GM20431 (cell line): ENCODE measurements around the gene CEP295NL.
"Not testable (repeated sequence)": the region's sequence is repeated elsewhere in the genome, so short reads cannot be mapped to it uniquely, and the experiment has no call there.

Experiments
- in situ Hi-C: fragments of 300-500 bp; cut with MseI, MboI; formaldehyde crosslinking; loops from one replicate; pipeline ENCODE4 v1.15.0; 2020; ENCODE audit warnings: low sequenced_read_pairs; ENCODE audit not compliant: unreplicated experiment

The CEP295NL gene

GRCh38 chr17:78903101-78903779 lies at the start of gene CEP295NL:
TSS of gene CEP295NL (minus strand) at chr17:78903201. CDS start at chr17:78901828, 1,373 bp downstream.
- in situ Hi-C loops: no loop called here

- in situ Hi-C loops: loop anchor here (25.0 kb wide), 1 partner anchor 465 kb away; no protein-coding TSS in a partner anchor
These were observed 49.7 kb upstream of the CEP295NL start for GRCh38 chr17:78952706-78953105.

- in situ Hi-C loops: loop anchor here (25.0 kb wide), 1 partner anchor 465 kb away; no protein-coding TSS in a partner anchor
These were observed 49.1 kb upstream of the CEP295NL start for GRCh38 chr17:78951967-78952551.

GRCh38 chr17:78950870-78951269 lies 47.9 kb upstream of the CEP295NL start:
- in situ Hi-C loops: loop anchor here (25.0 kb wide), 1 partner anchor 464 kb away; no protein-coding TSS in a partner anchor

GRCh38 chr17:78947235-78948149 lies 44.5 kb upstream of the CEP295NL start:
- in situ Hi-C loops: no loop called here

GRCh38 chr17:78946631-78947030 lies 43.6 kb upstream of the CEP295NL start:
- in situ Hi-C loops: no loop called here

- in situ Hi-C loops: no loop called here
These were observed 43.1 kb upstream of the CEP295NL start for GRCh38 chr17:78946131-78946530.

- in situ Hi-C loops: not testable (repeated sequence)
These were observed 42.5 kb upstream of the CEP295NL start for GRCh38 chr17:78945455-78945854.

- in situ Hi-C loops: no loop called here
These were observed 42.0 kb upstream of the CEP295NL start for GRCh38 chr17:78944956-78945355.

GRCh38 chr17:78944026-78944425 lies 41.0 kb upstream of the CEP295NL start:
- in situ Hi-C loops: no loop called here

- in situ Hi-C loops: no loop called here
These were observed 37.7 kb upstream of the CEP295NL start for GRCh38 chr17:78940708-78941107.

- in situ Hi-C loops: no loop called here
These were observed 37.3 kb upstream of the CEP295NL start for GRCh38 chr17:78940258-78940657.

GRCh38 chr17:78939615-78940014 lies 36.6 kb upstream of the CEP295NL start:
- in situ Hi-C loops: no loop called here

- in situ Hi-C loops: no loop called here
These were observed 34.6 kb upstream of the CEP295NL start for GRCh38 chr17:78937561-78937960.

- in situ Hi-C loops: no loop called here
These were observed 32.7 kb upstream of the CEP295NL start for GRCh38 chr17:78935419-78936323.

- in situ Hi-C loops: no loop called here
These were observed 31.8 kb upstream of the CEP295NL start for GRCh38 chr17:78934681-78935418.

- in situ Hi-C loops: no loop called here
These were observed 31.1 kb upstream of the CEP295NL start for GRCh38 chr17:78933959-78934568.
